Chondrocyte (in vitro differentiated cells): Measurements from ENCODE around the gene IRF2. TPM values are rescaled to one million over a fixed set of nuclear protein-coding genes. Genes with fewer than 3 reads are reported as not detected.

ENCODE experiments used
- DNase-seq: peaks from one replicate; pipeline ENCODE4 v3.0.0; 2021; ENCODE audit warnings: mixed read lengths, low spot score
- H3K27ac Mint-ChIP-seq: one replicate; pipeline ENCODE4 v1.8.0; 2021; ENCODE audit warnings: mild to moderate bottlenecking, moderate library complexity, mixed read lengths; ENCODE audit not compliant: unreplicated experiment
- H3K27me3 Mint-ChIP-seq: 2 replicates; pipeline ENCODE4 v1.8.0; 2021; ENCODE audit warnings: low read depth, mixed read lengths
- H3K36me3 Mint-ChIP-seq: 2 replicates; pipeline ENCODE4 v1.8.0; 2021; ENCODE audit warnings: low read depth, mixed read lengths
- H3K4me1 Mint-ChIP-seq: 2 replicates; pipeline ENCODE4 v1.8.0; 2021; ENCODE audit warnings: low read depth, mild to moderate bottlenecking, mixed read lengths
- H3K4me3 Mint-ChIP-seq: one replicate; pipeline ENCODE4 v1.8.0; 2021; ENCODE audit warnings: mild to moderate bottlenecking, moderate library complexity, mixed read lengths; ENCODE audit not compliant: unreplicated experiment
- H3K9me3 Mint-ChIP-seq: 2 replicates; pipeline ENCODE4 v1.8.0; 2021; ENCODE audit warnings: low read depth, mixed read lengths
- total RNA-seq: library from RNA; stranded (reverse); gene quantifications from 3 replicates; pipeline ENCODE4 v1.2.1, GENCODE V29; 2021
- TF ChIP-seq, protein P1 (sequence below): fragments of 200-600 bp; sonication (generic); IDR thresholded peaks from 2 replicates; pipeline ENCODE4 v1.5.0; 2021; ENCODE audit warnings: antibody characterized with exemption, mild to moderate bottlenecking, moderate library complexity

IRF2 gene
- total RNA-seq, 1 donor from 2014 or later: 13.2 TPM

GRCh38 chr4:184434501-184435066 lies 39.8 kb downstream of the IRF2 start:
- Mint-ChIP-seq H3K4me3 (no peak overlapping the region), H3K27ac (no peak overlapping the region), H3K36me3 (peaks cover 1% of the 10 kb centered on the region), H3K4me1 (peaks cover 27% of the 10 kb centered on the region), H3K27me3 (no peaks in the 10 kb centered on the region), H3K9me3 (no peaks in the 10 kb centered on the region)
- no peak for DNase-seq
- TF ChIP-seq, protein P1, sequence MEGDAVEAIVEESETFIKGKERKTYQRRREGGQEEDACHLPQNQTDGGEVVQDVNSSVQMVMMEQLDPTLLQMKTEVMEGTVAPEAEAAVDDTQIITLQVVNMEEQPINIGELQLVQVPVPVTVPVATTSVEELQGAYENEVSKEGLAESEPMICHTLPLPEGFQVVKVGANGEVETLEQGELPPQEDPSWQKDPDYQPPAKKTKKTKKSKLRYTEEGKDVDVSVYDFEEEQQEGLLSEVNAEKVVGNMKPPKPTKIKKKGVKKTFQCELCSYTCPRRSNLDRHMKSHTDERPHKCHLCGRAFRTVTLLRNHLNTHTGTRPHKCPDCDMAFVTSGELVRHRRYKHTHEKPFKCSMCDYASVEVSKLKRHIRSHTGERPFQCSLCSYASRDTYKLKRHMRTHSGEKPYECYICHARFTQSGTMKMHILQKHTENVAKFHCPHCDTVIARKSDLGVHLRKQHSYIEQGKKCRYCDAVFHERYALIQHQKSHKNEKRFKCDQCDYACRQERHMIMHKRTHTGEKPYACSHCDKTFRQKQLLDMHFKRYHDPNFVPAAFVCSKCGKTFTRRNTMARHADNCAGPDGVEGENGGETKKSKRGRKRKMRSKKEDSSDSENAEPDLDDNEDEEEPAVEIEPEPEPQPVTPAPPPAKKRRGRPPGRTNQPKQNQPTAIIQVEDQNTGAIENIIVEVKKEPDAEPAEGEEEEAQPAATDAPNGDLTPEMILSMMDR: no peak

DNA sequence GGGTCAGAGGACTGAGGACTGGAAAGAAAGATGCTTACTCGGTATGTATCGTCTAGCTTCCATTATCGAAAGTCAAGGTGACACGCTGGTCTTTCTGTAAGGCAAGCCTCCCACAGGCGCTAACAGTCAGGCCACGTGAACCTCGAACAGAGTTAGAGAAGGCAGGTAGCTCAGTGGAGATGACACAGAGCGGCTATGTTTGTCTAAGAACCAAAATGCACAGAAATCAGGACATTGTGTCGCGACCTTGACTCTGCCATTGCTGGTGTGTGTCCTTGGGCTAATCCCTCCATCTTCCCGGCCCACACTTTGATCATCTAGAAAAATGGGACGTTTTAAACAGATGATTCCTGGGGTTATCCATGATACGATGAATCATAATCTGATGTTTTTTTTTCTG lies 40.3 kb downstream of the IRF2 start:
- H3K9me3 Mint-ChIP-seq: no peaks in the 10 kb centered on the region

DNA sequence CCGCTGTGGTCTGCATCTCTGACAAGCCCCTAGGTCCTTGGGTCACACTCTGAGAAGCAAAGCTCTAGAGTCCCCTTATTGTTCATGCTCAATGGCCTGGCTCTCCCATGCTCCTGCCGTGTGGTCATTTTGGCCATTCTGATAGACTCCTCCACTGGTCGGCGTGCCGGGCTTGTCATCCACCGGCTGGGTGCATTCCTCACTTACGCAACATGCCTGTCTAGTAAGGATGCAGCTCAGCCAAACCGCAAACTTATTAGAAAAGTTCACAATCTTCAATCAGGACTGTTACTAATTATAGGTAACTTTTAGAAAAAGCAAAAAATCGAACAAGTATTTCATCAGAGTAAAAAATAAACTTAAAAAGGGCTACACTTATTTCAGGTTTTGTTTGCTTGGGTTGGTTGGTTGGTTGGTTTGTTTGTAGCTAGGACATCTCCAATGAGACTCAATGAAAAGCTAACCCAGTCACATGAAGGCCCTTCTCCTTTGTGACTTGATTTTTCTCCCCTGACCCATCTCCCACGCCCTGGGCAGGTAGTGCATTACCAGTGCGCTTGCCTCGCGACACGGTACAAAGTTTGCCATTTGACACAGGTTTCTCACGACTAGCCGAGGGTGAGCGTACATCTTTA lies 41.0 kb downstream of the IRF2 start:
- H3K27ac Mint-ChIP-seq: no peak overlapping the region
- no peaks in the 10 kb centered on the region for H3K9me3 Mint-ChIP-seq
- no peaks in the 10 kb centered on the region for H3K27me3 Mint-ChIP-seq
- TF ChIP-seq, protein P1: no peak
- H3K4me3 Mint-ChIP-seq: no peak overlapping the region
- H3K4me1 Mint-ChIP-seq: peaks cover 28% of the 10 kb centered on the region
- no peak for DNase-seq
- peaks cover 2% of the 10 kb centered on the region for H3K36me3 Mint-ChIP-seq

More for the DNA sequence above, 40.3 kb downstream of the IRF2 start:
- TF ChIP-seq, protein P1: no peak
- Mint-ChIP-seq H3K4me1 (peaks cover 28% of the 10 kb centered on the region), H3K27me3 (no peaks in the 10 kb centered on the region), H3K4me3 (no peak overlapping the region), H3K27ac (no peak overlapping the region), H3K36me3 (peaks cover 2% of the 10 kb centered on the region)
- DNase-seq: no peak

GRCh38 chr4:184432127-184432922 lies 42.0 kb downstream of the IRF2 start:
- Mint-ChIP-seq H3K9me3 (no peaks in the 10 kb centered on the region), H3K27me3 (no peaks in the 10 kb centered on the region), H3K4me3 (no peak overlapping the region), H3K27ac (no peak overlapping the region), H3K4me1 (peaks cover 26% of the 10 kb centered on the region), H3K36me3 (peaks cover 3% of the 10 kb centered on the region)
- TF ChIP-seq, protein P1: no peak
- DNase-seq: no peak

- Mint-ChIP-seq H3K27ac (no peak overlapping the region), H3K9me3 (no peaks in the 10 kb centered on the region), H3K4me3 (no peak overlapping the region)
Observed at GRCh38 chr4:184430163-184430562, 44.2 kb downstream of the IRF2 start.

More at GRCh38 chr4:184430163-184430562, 44.2 kb downstream of the IRF2 start:
- no peaks in the 10 kb centered on the region for H3K27me3 Mint-ChIP-seq
- peaks cover 15% of the 10 kb centered on the region for H3K36me3 Mint-ChIP-seq
- no peak for DNase-seq
- TF ChIP-seq, protein P1: no peak
- peaks cover 24% of the 10 kb centered on the region for H3K4me1 Mint-ChIP-seq
